ENCODE data around the gene ART5.
"Not testable (repeated sequence)": the region's sequence is repeated elsewhere in the genome, so short reads cannot be mapped to it uniquely, and the experiment has no call there.

The ART5 gene

GRCh38 chr11:3610846-3611245 is 30.9 kb downstream of the ART5 start:
- H3K4me1 Mint-ChIP-seq: peaks cover 7% of the 10 kb centered on the region
- no peak for TF ChIP-seq CTCF (IDR thresholded peaks at IDR 0.05; ENCODE audit: unreplicated experiment in 3 of 3)
- no peak overlapping the region for H3K27ac Mint-ChIP-seq
- H3K4me3 Mint-ChIP-seq: no peak overlapping the region
- peaks cover 4% of the 10 kb centered on the region for H3K9me3 Mint-ChIP-seq
- no peaks in the 10 kb centered on the region for H3K36me3 Mint-ChIP-seq (ENCODE audit: low read depth)
- no peaks in the 10 kb centered on the region for H3K27me3 Mint-ChIP-seq (ENCODE audit: low read depth)

GRCh38 chr11:3609416-3610265 is 32.2 kb downstream of the ART5 start:
- no peak overlapping the region for H3K4me3 Mint-ChIP-seq
- no peaks in the 10 kb centered on the region for H3K27me3 Mint-ChIP-seq (ENCODE audit: low read depth)
- H3K27ac Mint-ChIP-seq: no peak overlapping the region
- peaks cover 4% of the 10 kb centered on the region for H3K9me3 Mint-ChIP-seq
- no peaks in the 10 kb centered on the region for H3K4me1 Mint-ChIP-seq
- no peaks in the 10 kb centered on the region for H3K36me3 Mint-ChIP-seq (ENCODE audit: low read depth)
- peak; percentile 87 to 89 (median 88) for TF ChIP-seq CTCF (IDR thresholded peaks at IDR 0.05; ENCODE audit: unreplicated experiment in 3 of 3)

- no peak for TF ChIP-seq CTCF (IDR thresholded peaks at IDR 0.05; ENCODE audit: unreplicated experiment in 3 of 3)
- H3K27ac Mint-ChIP-seq: no peak overlapping the region
- no peaks in the 10 kb centered on the region for H3K9me3 Mint-ChIP-seq
- H3K27me3 Mint-ChIP-seq (ENCODE audit: low read depth): no peaks in the 10 kb centered on the region
- no peaks in the 10 kb centered on the region for H3K4me1 Mint-ChIP-seq
- H3K36me3 Mint-ChIP-seq (ENCODE audit: low read depth): no peaks in the 10 kb centered on the region
- H3K4me3 Mint-ChIP-seq: no peak overlapping the region
Measured at GRCh38 chr11:3605771-3606203, 36.0 kb downstream of the ART5 start.

- Mint-ChIP-seq H3K4me1 (no peaks in the 10 kb centered on the region), H3K9me3 (no peaks in the 10 kb centered on the region), H3K27ac (no peak overlapping the region), H3K27me3 (ENCODE audit: low read depth) (no peaks in the 10 kb centered on the region), H3K36me3 (ENCODE audit: low read depth) (no peaks in the 10 kb centered on the region), H3K4me3 (no peak overlapping the region)
- TF ChIP-seq CTCF (IDR thresholded peaks at IDR 0.05; ENCODE audit: unreplicated experiment in 3 of 3): no peak
Measured at GRCh38 chr11:3605283-3605662, 36.5 kb downstream of the ART5 start.

GRCh38 chr11:3604167-3604566 is 37.6 kb downstream of the ART5 start:
- no peak overlapping the region for H3K27ac Mint-ChIP-seq
- H3K36me3 Mint-ChIP-seq (ENCODE audit: low read depth): no peaks in the 10 kb centered on the region
- H3K9me3 Mint-ChIP-seq: no peaks in the 10 kb centered on the region
- H3K4me3 Mint-ChIP-seq: no peak overlapping the region
- TF ChIP-seq CTCF (IDR thresholded peaks at IDR 0.05; ENCODE audit: unreplicated experiment in 3 of 3): no peak
- H3K27me3 Mint-ChIP-seq (ENCODE audit: low read depth): no peaks in the 10 kb centered on the region
- H3K4me1 Mint-ChIP-seq: no peaks in the 10 kb centered on the region

GRCh38 chr11:3600201-3600600 is 41.6 kb downstream of the ART5 start:
- not testable (repeated sequence) for H3K27ac Mint-ChIP-seq; H3K4me1 Mint-ChIP-seq; H3K27me3 Mint-ChIP-seq (ENCODE audit: low read depth); H3K36me3 Mint-ChIP-seq (ENCODE audit: low read depth); H3K4me3 Mint-ChIP-seq; H3K9me3 Mint-ChIP-seq

GRCh38 chr11:3597743-3598142 is 44.0 kb downstream of the ART5 start:
- H3K36me3 Mint-ChIP-seq (ENCODE audit: low read depth); H3K27me3 Mint-ChIP-seq (ENCODE audit: low read depth); H3K27ac Mint-ChIP-seq; H3K9me3 Mint-ChIP-seq; H3K4me3 Mint-ChIP-seq; H3K4me1 Mint-ChIP-seq: not testable (repeated sequence)

GRCh38 chr11:3591326-3591725 is 50.5 kb downstream of the ART5 start:
- H3K27me3 Mint-ChIP-seq (ENCODE audit: low read depth); H3K36me3 Mint-ChIP-seq (ENCODE audit: low read depth); H3K27ac Mint-ChIP-seq; H3K4me3 Mint-ChIP-seq; H3K4me1 Mint-ChIP-seq; H3K9me3 Mint-ChIP-seq: not testable (repeated sequence)

GRCh38 chr11:3590193-3590592 is 51.6 kb downstream of the ART5 start:
- H3K4me1 Mint-ChIP-seq; H3K4me3 Mint-ChIP-seq; H3K27ac Mint-ChIP-seq; H3K9me3 Mint-ChIP-seq; H3K27me3 Mint-ChIP-seq (ENCODE audit: low read depth); H3K36me3 Mint-ChIP-seq (ENCODE audit: low read depth): not testable (repeated sequence)

- H3K4me1 Mint-ChIP-seq; H3K36me3 Mint-ChIP-seq (ENCODE audit: low read depth); H3K27ac Mint-ChIP-seq; H3K9me3 Mint-ChIP-seq; H3K4me3 Mint-ChIP-seq: not testable (repeated sequence)
- peaks cover 20% of the 10 kb centered on the region for H3K27me3 Mint-ChIP-seq (ENCODE audit: low read depth)
Measured at GRCh38 chr11:3588776-3589175, 53.0 kb downstream of the ART5 start.

All from nephron (organoid).